22Rv1 (cell line): ENCODE data around the gene THOC5.
"Not testable (repeated sequence)": the region's sequence is repeated elsewhere in the genome, so short reads cannot be mapped to it uniquely, and the experiment has no call there.

Experiments
- H3K27ac ChIP-seq: fragments of 450-650 bp; 2 replicates; pipeline ENCODE4 v1.5.1; 2017
- CTCF ChIP-seq: fragments of 450-650 bp; IDR thresholded peaks from 2 replicates; pipeline ENCODE4 v1.5.1; 2017; ENCODE audit warnings: mild to moderate bottlenecking
- ZFX ChIP-seq: fragments of 450-650 bp; IDR thresholded peaks from 2 replicates; pipeline ENCODE4 v1.6.1; 2017; ENCODE audit warnings: antibody characterized with exemption, borderline replicate concordance

THOC5 gene

GRCh38 chr22:29499852-29500251 lies 53.7 kb downstream of the THOC5 start:
- TF ChIP-seq ZFX (no peak), CTCF (no peak)
- no peak overlapping the region for H3K27ac ChIP-seq

GRCh38 chr22:29493636-29494035 lies 59.9 kb downstream of the THOC5 start:
- H3K27ac ChIP-seq, result no peak overlapping the region
- no peak for TF ChIP-seq CTCF
- TF ChIP-seq ZFX, result no peak

- TF ChIP-seq CTCF, result no peak
- TF ChIP-seq ZFX, result no peak
- no peak overlapping the region for H3K27ac ChIP-seq
Observed at GRCh38 chr22:29491012-29491411, 62.5 kb downstream of the THOC5 start.

GRCh38 chr22:29489127-29489780 lies 64.3 kb downstream of the THOC5 start:
- H3K27ac ChIP-seq, result not testable (repeated sequence)

GRCh38 chr22:29487426-29487986 lies 66.1 kb downstream of the THOC5 start:
- no peak for TF ChIP-seq ZFX
- no peak for TF ChIP-seq CTCF

GRCh38 chr22:29485448-29485847 lies 68.1 kb downstream of the THOC5 start:
- TF ChIP-seq CTCF (no peak), ZFX (no peak)
- H3K27ac ChIP-seq, result no peak overlapping the region

More at GRCh38 chr22:29487426-29487986, 66.1 kb downstream of the THOC5 start:
- H3K27ac ChIP-seq, result no peak overlapping the region

- TF ChIP-seq ZFX, result no peak
- no peak for TF ChIP-seq CTCF
Observed at GRCh38 chr22:29484642-29485041, 68.9 kb downstream of the THOC5 start.

GRCh38 chr22:29483254-29483653 lies 70.3 kb downstream of the THOC5 start:
- TF ChIP-seq CTCF (no peak), ZFX (no peak)
- no peak overlapping the region for H3K27ac ChIP-seq

More at GRCh38 chr22:29484642-29485041, 68.9 kb downstream of the THOC5 start:
- H3K27ac ChIP-seq, result no peak overlapping the region
